ENCODE data around the gene ARHGAP26.

ARHGAP26 gene

GRCh38 chr5:142726188-142726731, 43.9 kb upstream of the ARHGAP26 start:
- TF ChIP-seq CTCF (IDR thresholded peaks at IDR 0.05): no peak

- no peak for TF ChIP-seq CTCF (IDR thresholded peaks at IDR 0.05)
Observed at GRCh38 chr5:142727735-142728047, 42.5 kb upstream of the ARHGAP26 start.

GRCh38 chr5:142735323-142736246, 34.6 kb upstream of the ARHGAP26 start:
- no peak for TF ChIP-seq CTCF (IDR thresholded peaks at IDR 0.05)

- TF ChIP-seq CTCF (IDR thresholded peaks at IDR 0.05): no peak
Observed at GRCh38 chr5:142736247-142736632, 33.9 kb upstream of the ARHGAP26 start.

- no peak for TF ChIP-seq CTCF (IDR thresholded peaks at IDR 0.05)
Observed at GRCh38 chr5:142737179-142737578, 33.0 kb upstream of the ARHGAP26 start.

GRCh38 chr5:142740474-142741242, 29.5 kb upstream of the ARHGAP26 start:
- no peak for TF ChIP-seq CTCF (IDR thresholded peaks at IDR 0.05)

- no peak for TF ChIP-seq CTCF (IDR thresholded peaks at IDR 0.05)
Observed at GRCh38 chr5:142743592-142744441, 26.4 kb upstream of the ARHGAP26 start.
